Hepatocyte (in vitro differentiated cells): Measurements from ENCODE around the gene MAPK8IP1. TPM values are rescaled to one million over a fixed set of nuclear protein-coding genes. Genes with fewer than 3 reads are reported as not detected.
"Not testable (repeated sequence)": the region's sequence is repeated elsewhere in the genome, so short reads cannot be mapped to it uniquely, and the experiment has no call there.

ENCODE experiments used
- DNase-seq: peaks from one replicate; pipeline ENCODE4 v3.0.0-alpha.2; 2016; ENCODE audit warnings: low spot score
- H2AFZ ChIP-seq: fragments of 200-600 bp; sonication (generic); 2 replicates; pipeline ENCODE4 v1.6.0; 2016; ENCODE audit warnings: antibody characterized with exemption, mild to moderate bottlenecking
- H3K27ac ChIP-seq: fragments of 200-600 bp; sonication (generic); 2 replicates; pipeline ENCODE4 v1.5.1; 2016; ENCODE audit warnings: mild to moderate bottlenecking
- H3K27me3 ChIP-seq: fragments of 200-600 bp; sonication (generic); 2 replicates; pipeline ENCODE4 v1.6.1; 2016
- H3K36me3 ChIP-seq: fragments of 200-600 bp; sonication (generic); replicated peaks from 2 replicates; pipeline ENCODE4 v1.5.1; 2016; ENCODE audit warnings: low read depth; ENCODE audit not compliant: insufficient read depth
- H3K4me1 ChIP-seq: fragments of 200-600 bp; sonication (generic); 2 replicates; pipeline ENCODE4 v1.5.1; 2016; ENCODE audit warnings: mild to moderate bottlenecking, moderate library complexity; ENCODE audit not compliant: insufficient read depth
- H3K4me2 ChIP-seq: fragments of 200-600 bp; sonication (generic); 2 replicates; pipeline ENCODE4 v1.6.0; 2016
- H3K4me3 ChIP-seq: fragments of 200-600 bp; sonication (generic); 2 replicates; pipeline ENCODE4 v1.5.1; 2016; ENCODE audit warnings: mild to moderate bottlenecking
- H3K79me2 ChIP-seq: fragments of 200-600 bp; sonication (generic); 2 replicates; pipeline ENCODE4 v1.6.0; 2017; ENCODE audit warnings: mild to moderate bottlenecking
- H3K9me2 ChIP-seq: fragments of 200-600 bp; sonication (generic); replicated peaks from 2 replicates; pipeline ENCODE4 v1.6.0; 2017; ENCODE audit warnings: mild to moderate bottlenecking; ENCODE audit not compliant: insufficient read depth
- H3K9me3 ChIP-seq: fragments of 200-600 bp; sonication (generic); 2 replicates; pipeline ENCODE4 v1.5.1; 2016; ENCODE audit warnings: low read depth, mild to moderate bottlenecking
- H4K20me1 ChIP-seq: fragments of 200-600 bp; sonication (generic); 2 replicates; pipeline ENCODE4 v1.6.0; 2016; ENCODE audit warnings: mild to moderate bottlenecking; ENCODE audit not compliant: insufficient read depth, poor library complexity, severe bottlenecking
- CTCF ChIP-seq: fragments of 200-600 bp; sonication (generic); IDR thresholded peaks from 2 replicates; pipeline ENCODE4 v1.5.1; 2016; ENCODE audit warnings: antibody characterized with exemption, mild to moderate bottlenecking; ENCODE audit not compliant: poor library complexity
- EZH2 ChIP-seq: fragments of 200-600 bp; sonication (generic); IDR thresholded peaks from 2 replicates; pipeline ENCODE4 v1.6.1; 2016; ENCODE audit warnings: antibody characterized with exemption, mild to moderate bottlenecking, borderline replicate concordance
- EZH2phosphoT487 ChIP-seq: fragments of 200-600 bp; sonication (generic); IDR thresholded peaks from one replicate; pipeline ENCODE4 v1.6.1; 2018; ENCODE audit warnings: antibody characterized with exemption, mild to moderate bottlenecking, low read depth, moderate library complexity; ENCODE audit not compliant: unreplicated experiment, severe bottlenecking
- WGBS: methylation state at CpG from one replicate; pipeline ENCODE4 v1.1.6; 2016; ENCODE audit warnings: low lambda C conversion rate; ENCODE audit errors: missing lambda C conversion rate; 5-methylcytosine and 5-hydroxymethylcytosine counted together
- polyA plus RNA-seq: library from polyadenylated mRNA; unstranded; fragments of >200 nt; fragmentation: Nextera tagmentation; extraction: Ambion mirVana; gene quantifications from 2 replicates; pipeline ENCODE4 v1.2.1, GENCODE V29; 2016
- total RNA-seq: library from RNA; depleted of rRNA; stranded (reverse); fragments of >200 nt; gene quantifications from 2 replicates; pipeline ENCODE4 v1.2.3, GENCODE V29; 2014

MAPK8IP1 gene
- 5.2 and 7.6 TPM in 2 replicates for total RNA-seq
- 7.2 and 8.3 TPM in 2 replicates for polyA plus RNA-seq

- DNase-seq, result peak; percentile 83
- Histone ChIP-seq H3K4me1 (no peaks in the 10 kb centered on the region), H3K79me2 (no peaks in the 10 kb centered on the region), H3K9me2 (no peaks in the 10 kb centered on the region), H2AFZ (peak within 1 kb of the TSS; percentile 20), H3K9me3 (no peaks in the 10 kb centered on the region), H3K27ac (no peak within 1 kb of the TSS), H3K4me2 (peak within 1 kb of the TSS; percentile 95), H3K4me3 (peak within 1 kb of the TSS; percentile 39), H4K20me1 (no peaks in the 10 kb centered on the region), H3K27me3 (no peaks in the 10 kb centered on the region), H3K36me3 (no peaks in the 10 kb centered on the region)
- TF ChIP-seq EZH2phosphoT487 (no peak), EZH2 (no peak), CTCF (no peak)
- 6% methylated on average over 19 of the region's 73 CpGs for WGBS
Measured at GRCh38 chr11:45885274-45885920, at the start of gene MAPK8IP1. TSS of gene MAPK8IP1 (plus strand) at chr11:45885651. CDS start at chr11:45885821, 170 bp downstream.

- Histone ChIP-seq H3K4me2 (no peak overlapping the region), H3K9me2 (no peaks in the 10 kb centered on the region), H3K27me3 (no peaks in the 10 kb centered on the region), H2AFZ (no peak overlapping the region), H3K9me3 (no peaks in the 10 kb centered on the region), H3K4me1 (no peaks in the 10 kb centered on the region), H3K27ac (no peak overlapping the region), H3K79me2 (no peaks in the 10 kb centered on the region), H3K36me3 (no peaks in the 10 kb centered on the region), H3K4me3 (no peak overlapping the region), H4K20me1 (no peaks in the 10 kb centered on the region)
- TF ChIP-seq EZH2phosphoT487 (no peak), CTCF (no peak), EZH2 (no peak)
- no peak for DNase-seq
- WGBS, result 94% methylated on average over 6 of the region's 6 CpGs
Measured at GRCh38 chr11:45839204-45839603, 46.2 kb upstream of the MAPK8IP1 start.

- H3K4me3 ChIP-seq, H2AFZ ChIP-seq, H3K79me2 ChIP-seq, H3K27me3 ChIP-seq, H4K20me1 ChIP-seq, H3K4me2 ChIP-seq, DNase-seq, H3K4me1 ChIP-seq, H3K36me3 ChIP-seq, H3K9me3 ChIP-seq, H3K9me2 ChIP-seq, H3K27ac ChIP-seq: not testable (repeated sequence)
- WGBS, result 97% methylated on average over 13 of the region's 13 CpGs
Measured at GRCh38 chr11:45840251-45840650, 45.2 kb upstream of the MAPK8IP1 start.

- no peaks in the 10 kb centered on the region for H3K4me1 ChIP-seq
- peak overlapping the region; percentile 42 for H2AFZ ChIP-seq
- H3K4me2 ChIP-seq, result peak overlapping the region; percentile 76
- TF ChIP-seq EZH2, result no peak
- no peak for TF ChIP-seq EZH2phosphoT487
- TF ChIP-seq CTCF, result peak; percentile 97
- WGBS, result 15% methylated on average over 22 of the region's 22 CpGs
- peaks cover 6% of the 10 kb centered on the region for H3K79me2 ChIP-seq
- no peaks in the 10 kb centered on the region for H3K9me3 ChIP-seq
- no peaks in the 10 kb centered on the region for H3K27me3 ChIP-seq
- DNase-seq, result peak; percentile 96
- H3K9me2 ChIP-seq, result no peaks in the 10 kb centered on the region
- H4K20me1 ChIP-seq, result no peaks in the 10 kb centered on the region
- peak overlapping the region; percentile 6 for H3K4me3 ChIP-seq
- H3K27ac ChIP-seq, result peak overlapping the region; percentile 97
- H3K36me3 ChIP-seq, result no peaks in the 10 kb centered on the region
Measured at GRCh38 chr11:45843158-45843924, 42.1 kb upstream of the MAPK8IP1 start.
